Tibial nerve (tissue), 3 donors: Measurements from ENCODE around the gene A4GALT.
"Not testable (repeated sequence)": the region's sequence is repeated elsewhere in the genome, so short reads cannot be mapped to it uniquely, and the experiment has no call there.

Source experiments
- EP300 ChIP-seq, 2 donors: sonication (generic); formaldehyde crosslinking; IDR thresholded peaks; one replicate each; pipeline ENCODE4 v1.6.1; 2017; ENCODE audit warnings: antibody characterized with exemption in 2 of 2, mild to moderate bottlenecking in 1 of 2
- POLR2A ChIP-seq, 2 donors: fragments of 450-650 bp; IDR thresholded peaks; one replicate each; pipeline ENCODE4 v1.6.1; 2017; ENCODE audit warnings: antibody characterized with exemption in 2 of 2, mild to moderate bottlenecking in 2 of 2, moderate library complexity in 2 of 2

- not testable (repeated sequence) for TF ChIP-seq POLR2A, EP300 (IDR thresholded peaks at IDR 0.05)
These were observed 19.6 kb upstream of the A4GALT start for GRCh38 chr22:42740320-42740719.
